Activated T-cell treated with anti-CD3 and anti-CD28 coated beads for 4 hours (primary cell): Measurements from ENCODE around the gene PPFIBP1.
"Not testable (repeated sequence)": the region's sequence is repeated elsewhere in the genome, so short reads cannot be mapped to it uniquely, and the experiment has no call there.

ENCODE experiments used
- DNase-seq: peaks from one replicate; pipeline ENCODE4 v3.0.0-alpha.2; 2020

Gene PPFIBP1

GRCh38 chr12:27631813-27632491, 107.9 kb downstream of the PPFIBP1 start:
- no peak for DNase-seq

GRCh38 chr12:27635349-27635972, 111.5 kb downstream of the PPFIBP1 start:
- DNase-seq = no peak

- DNase-seq = not testable (repeated sequence)
These were observed 112.6 kb downstream of the PPFIBP1 start for GRCh38 chr12:27636569-27636968.

GRCh38 chr12:27637524-27637923, 113.5 kb downstream of the PPFIBP1 start:
- no peak for DNase-seq

- no peak for DNase-seq
These were observed 115.3 kb downstream of the PPFIBP1 start for GRCh38 chr12:27639265-27639664.

- DNase-seq = not testable (repeated sequence)
These were observed 116.7 kb downstream of the PPFIBP1 start for GRCh38 chr12:27640566-27641200.

- not testable (repeated sequence) for DNase-seq
These were observed 118.4 kb downstream of the PPFIBP1 start for GRCh38 chr12:27642361-27642760.

- DNase-seq = not testable (repeated sequence)
These were observed 118.9 kb downstream of the PPFIBP1 start for GRCh38 chr12:27642892-27643291.

- DNase-seq = no peak
These were observed 120.3 kb downstream of the PPFIBP1 start for GRCh38 chr12:27644158-27644845.

GRCh38 chr12:27645671-27646070, 121.7 kb downstream of the PPFIBP1 start:
- DNase-seq = no peak

GRCh38 chr12:27646149-27646548, 122.1 kb downstream of the PPFIBP1 start:
- no peak for DNase-seq

GRCh38 chr12:27650011-27650410, 126.0 kb downstream of the PPFIBP1 start:
- DNase-seq = no peak

GRCh38 chr12:27651201-27651600, 127.2 kb downstream of the PPFIBP1 start:
- DNase-seq = no peak

- peak; percentile 28 for DNase-seq
These were observed 128.3 kb downstream of the PPFIBP1 start for GRCh38 chr12:27652174-27652763.

GRCh38 chr12:27653661-27654060, 129.7 kb downstream of the PPFIBP1 start:
- DNase-seq = no peak

GRCh38 chr12:27655476-27655875, 131.5 kb downstream of the PPFIBP1 start:
- not testable (repeated sequence) for DNase-seq

- DNase-seq = no peak
These were observed 133.3 kb downstream of the PPFIBP1 start for GRCh38 chr12:27657296-27657695.

GRCh38 chr12:27665704-27666103, 141.7 kb downstream of the PPFIBP1 start:
- DNase-seq = no peak

GRCh38 chr12:27666510-27666909, 142.5 kb downstream of the PPFIBP1 start:
- DNase-seq = no peak

- no peak for DNase-seq
These were observed 143.5 kb downstream of the PPFIBP1 start for GRCh38 chr12:27667540-27667939.

GRCh38 chr12:27672051-27672450, 148.0 kb downstream of the PPFIBP1 start:
- DNase-seq = no peak

GRCh38 chr12:27672643-27673042, 148.6 kb downstream of the PPFIBP1 start:
- DNase-seq = no peak

GRCh38 chr12:27673101-27673718, 149.2 kb downstream of the PPFIBP1 start:
- DNase-seq = no peak
